GM18508 (cell line): Measurements from ENCODE around the gene TBXA2R.
"Not testable (repeated sequence)": the region's sequence is repeated elsewhere in the genome, so short reads cannot be mapped to it uniquely, and the experiment has no call there.

Source experiments
- ATAC-seq: cut with Tn5 transposase; IDR thresholded peaks from one replicate; pipeline ENCODE4 v1.9.1; 2021; ENCODE audit warnings: moderate number of reproducible peaks; ENCODE audit not compliant: insufficient read depth, unreplicated experiment

Gene TBXA2R

DNA sequence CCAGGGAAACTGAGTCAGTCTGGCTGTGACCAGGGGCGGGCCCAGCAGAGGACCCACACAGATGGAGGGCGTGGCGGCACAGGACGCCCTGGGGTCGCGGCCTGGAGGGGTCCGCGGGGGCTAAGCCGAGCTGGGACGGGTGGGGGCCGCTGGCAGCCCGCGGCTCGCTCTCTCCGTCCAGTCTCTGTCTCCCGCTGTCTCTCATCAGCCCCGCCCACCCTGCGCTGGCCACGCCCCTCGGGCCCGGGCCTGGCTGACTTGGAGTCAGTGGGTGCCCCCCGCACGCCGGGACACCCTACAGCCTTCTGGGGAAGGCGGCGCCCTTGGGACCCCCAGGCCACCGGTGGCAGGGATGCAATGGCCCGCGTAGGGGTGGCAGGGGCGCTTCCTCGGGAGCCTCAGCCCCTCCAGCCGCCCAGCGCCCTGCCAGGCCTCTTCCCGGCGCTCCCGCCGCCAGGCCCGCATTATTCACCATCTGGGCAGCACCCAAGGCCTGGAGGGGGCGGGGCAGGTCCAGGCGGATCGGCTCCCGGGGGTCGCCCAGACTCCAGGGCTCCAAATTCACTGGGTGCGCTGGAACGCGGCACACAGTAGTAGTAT, at the start of gene TBXA2R:
Gene TBXA2R, minus strand, starts transcription at position 186 of the 600 bp plus-strand sequence. CDS start 6,241 bp downstream, outside the sequence.
- ATAC-seq, result no peak

DNA sequence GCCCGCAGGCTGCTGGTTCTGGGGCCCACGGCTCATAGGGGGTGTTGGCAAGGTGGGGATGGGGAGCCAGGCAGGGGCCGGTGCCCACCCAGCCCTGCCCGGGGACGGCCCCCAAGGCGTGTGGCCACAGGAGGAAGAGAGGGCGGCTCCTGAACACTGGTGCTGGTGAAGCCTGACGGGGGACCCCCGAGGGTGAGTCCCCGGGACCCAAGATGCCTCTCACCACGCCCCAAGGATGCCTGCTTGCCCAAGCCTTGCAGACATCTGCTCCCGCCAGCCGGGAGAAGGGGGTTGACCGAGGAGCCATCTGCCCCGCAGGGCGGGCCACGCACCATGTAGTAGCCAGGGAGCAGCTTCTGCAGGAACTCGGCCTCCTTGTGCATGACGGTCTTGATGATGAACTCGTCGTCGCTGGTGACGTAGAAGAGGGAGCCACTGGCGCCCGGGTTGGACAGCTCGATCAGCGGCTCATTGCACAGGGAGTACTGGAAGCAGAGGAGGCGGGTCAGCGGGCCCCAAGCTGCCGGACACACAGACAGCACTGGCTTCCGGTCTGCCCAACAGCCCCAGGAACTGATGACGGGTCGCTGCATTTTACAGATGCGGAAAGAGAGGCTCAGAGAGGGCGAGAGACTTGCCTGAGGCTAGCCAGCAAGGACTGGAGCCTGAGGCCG, 49.5 kb upstream of the TBXA2R start:
- no peak for ATAC-seq

DNA sequence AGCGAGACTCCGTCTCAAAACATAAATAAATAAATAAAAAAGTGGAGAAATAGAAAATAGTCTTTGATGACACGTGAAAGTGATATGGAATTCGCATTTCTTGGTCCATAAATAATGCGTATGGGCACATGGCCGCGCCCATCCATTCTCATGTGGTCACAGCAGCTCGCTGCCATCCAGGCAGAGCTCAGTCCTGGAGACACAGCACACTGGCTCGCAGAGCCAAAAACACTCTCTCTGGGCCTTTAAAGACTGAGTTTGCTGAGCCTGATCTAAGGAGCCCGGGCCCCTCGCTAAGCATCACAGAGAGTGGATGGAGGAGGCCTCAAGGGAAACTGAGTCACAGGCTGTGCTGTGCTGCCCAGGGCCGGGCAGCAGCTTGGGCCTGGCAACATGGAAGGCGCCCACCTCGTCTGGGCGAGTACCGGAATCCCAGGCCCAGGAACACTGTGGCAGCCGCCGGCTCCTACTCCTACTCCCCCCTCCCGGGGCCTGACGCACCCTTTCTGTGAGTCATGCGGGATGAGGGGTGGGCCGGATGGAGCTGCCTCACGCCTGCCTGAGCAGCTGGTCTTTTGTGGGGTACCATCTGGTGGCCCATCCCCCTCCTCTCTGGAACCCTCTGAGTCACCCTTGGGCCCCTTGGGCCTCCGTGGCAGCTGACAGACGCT, 48.9 kb upstream of the TBXA2R start:
- ATAC-seq, result no peak

DNA sequence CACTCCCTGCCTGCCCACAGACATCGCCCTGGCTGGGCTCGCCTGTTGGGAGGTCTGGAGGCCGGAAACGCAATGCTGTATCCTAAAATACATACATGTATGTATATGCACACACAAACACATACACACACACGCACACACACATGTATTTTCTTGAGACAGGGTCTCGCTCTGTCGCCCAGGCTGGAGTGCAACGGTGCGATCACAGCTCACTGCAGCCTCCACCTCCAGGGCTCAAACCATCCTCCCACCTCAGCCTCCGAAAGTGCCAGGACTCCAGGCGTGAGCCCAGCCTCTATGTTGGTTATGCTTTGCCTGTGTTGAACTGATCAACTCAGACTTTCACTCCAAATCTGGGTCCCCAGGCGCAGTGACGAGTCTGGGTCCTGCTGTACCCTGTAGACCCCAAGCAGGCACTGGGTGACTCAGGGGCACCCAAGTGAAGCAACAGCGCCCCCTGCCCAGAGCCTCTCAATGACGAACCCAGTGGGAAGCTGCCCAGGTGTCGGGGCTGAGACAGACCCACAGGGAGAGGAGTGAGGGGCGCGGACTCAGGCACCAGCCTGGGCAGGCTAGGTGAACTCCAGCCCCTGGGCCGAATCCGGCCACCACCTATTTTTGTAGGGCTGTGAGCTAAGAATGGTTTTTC, 47.3 kb upstream of the TBXA2R start:
- no peak for ATAC-seq

DNA sequence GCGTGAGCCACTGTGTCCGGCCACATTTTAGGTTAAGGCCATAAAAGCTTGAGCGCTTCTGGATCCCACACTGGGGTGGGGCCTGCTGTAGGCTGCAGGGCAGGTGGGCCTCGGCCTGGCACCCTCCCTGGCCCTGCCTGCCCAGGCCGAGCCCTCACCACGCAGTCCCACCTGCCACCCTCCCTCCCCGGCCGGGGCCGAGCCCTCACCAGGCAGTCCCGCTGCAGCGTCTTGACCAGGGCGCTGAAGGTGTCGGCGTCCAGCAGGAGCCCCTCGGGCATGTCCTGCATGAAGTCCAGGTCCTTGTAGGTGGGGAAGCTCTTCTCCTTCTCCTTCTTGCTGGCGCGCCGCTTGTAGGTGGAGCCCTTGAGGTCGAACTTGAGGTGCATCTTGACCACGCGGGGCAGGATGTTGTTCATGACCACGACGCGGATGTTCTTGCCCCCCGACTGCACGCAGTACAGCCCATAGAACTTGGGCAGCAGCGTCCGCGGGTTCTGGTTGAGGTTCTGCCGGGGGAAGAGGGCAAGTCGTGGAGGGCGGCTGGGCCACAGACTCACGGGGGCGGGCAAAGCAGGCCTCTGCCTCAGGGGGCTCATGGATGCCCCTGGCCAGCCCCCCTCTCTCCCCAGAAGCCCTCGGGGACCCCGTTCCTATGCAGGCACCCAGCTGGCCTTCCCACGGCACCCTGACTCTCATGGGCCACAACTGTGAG, 46.6 kb upstream of the TBXA2R start:
- no peak for ATAC-seq

DNA sequence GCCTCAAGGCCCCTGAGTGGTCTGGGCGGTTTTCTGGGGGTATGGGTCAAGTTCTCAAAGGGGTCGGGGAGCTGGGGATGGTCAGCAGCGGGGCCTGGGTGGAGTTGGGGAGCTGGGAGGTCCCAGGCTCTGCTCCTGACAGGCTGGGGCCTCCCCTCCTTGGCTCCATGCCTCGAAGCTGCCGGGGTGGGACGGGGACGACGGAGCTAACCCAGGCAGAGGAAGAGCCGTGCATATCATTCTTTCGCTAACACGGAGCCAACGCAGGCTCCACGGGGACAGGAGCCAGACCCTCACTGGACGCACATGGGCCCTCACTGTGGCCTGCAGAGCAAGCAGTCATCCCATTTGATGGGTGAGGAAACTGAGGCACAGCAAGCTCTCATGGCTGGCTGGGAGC, 45.7 kb upstream of the TBXA2R start:
- ATAC-seq, result no peak

DNA sequence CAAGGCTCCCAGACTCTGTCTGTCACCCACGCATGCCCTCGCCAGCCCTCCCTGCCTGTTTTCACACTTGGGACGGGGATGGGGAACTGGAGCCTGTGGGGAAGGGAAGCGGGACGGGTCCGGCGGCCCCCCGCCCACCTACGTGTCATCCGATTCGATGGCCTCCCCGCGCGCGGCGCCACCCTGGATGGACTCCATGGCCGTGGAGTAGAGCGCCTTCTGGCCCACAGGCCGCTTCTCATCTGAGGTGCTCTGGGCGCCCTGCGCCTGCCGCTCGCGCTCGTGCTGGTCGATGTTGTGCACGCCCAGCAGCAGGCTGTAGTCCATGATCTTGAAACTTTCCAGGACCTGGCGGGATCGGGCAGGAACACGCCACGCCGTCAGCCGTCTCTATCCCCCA, 45.0 kb upstream of the TBXA2R start:
- no peak for ATAC-seq

DNA sequence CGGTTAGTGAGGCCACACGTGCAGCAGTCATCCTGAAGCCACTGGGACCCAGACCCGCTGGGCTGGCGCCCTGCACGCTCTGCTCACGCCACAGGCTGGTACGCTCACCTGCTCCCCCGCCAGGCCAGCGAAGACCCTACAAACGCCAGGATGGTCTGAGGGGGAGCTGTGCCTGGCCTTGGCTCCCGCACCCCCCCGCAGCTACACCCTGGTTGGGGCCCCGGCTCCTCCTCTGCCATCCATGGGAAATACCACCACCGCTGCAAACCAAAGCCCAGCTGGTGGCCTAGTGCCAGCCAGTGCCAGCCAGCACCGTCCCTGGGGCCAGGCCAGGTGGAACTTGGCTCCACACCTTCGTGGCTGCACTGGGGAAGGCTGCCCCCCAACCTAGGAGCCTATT, 43.2 kb upstream of the TBXA2R start:
- ATAC-seq, result no peak

DNA sequence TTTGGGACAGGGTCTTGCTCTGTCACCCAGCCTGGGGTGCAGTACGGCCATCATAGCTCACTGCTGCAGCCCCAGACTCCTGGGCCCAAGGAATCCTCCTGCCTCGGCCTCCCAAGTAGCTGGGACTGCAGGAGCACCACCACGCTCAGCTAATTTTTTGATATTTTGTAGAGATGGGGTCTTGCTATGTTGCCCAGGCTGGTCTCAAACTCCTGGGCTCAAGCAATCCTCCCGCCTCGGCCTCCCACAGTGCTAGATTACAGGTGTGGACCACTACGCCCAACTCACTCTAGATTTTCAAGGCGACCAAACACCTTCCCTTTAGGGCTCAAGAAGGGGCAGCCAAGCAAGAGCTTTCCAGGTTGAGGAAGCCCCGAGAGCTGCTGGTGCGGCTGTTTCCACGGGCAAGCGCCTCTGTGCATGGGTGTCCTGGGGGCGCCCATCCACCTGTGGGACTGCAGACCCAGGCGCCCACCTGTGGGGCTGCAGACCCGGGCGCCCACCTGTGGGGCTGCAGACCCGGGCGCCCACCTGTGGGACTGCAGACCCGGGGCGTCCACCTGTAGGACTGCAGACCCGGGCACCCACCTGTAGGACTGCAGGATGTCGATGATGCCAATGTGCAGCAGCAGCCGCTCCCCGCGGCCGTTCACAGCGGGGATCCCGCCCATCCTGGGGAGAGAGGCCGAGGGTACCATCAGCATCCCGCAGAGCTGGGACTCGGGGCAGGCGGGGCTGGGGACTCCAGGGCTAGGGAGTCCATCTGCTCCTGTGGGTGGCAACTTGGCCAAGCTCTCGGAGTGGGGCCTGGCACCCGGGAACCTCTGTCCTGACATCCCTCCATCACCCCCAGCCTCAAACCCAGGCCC, 41.6 kb upstream of the TBXA2R start:
- no peak for ATAC-seq

DNA sequence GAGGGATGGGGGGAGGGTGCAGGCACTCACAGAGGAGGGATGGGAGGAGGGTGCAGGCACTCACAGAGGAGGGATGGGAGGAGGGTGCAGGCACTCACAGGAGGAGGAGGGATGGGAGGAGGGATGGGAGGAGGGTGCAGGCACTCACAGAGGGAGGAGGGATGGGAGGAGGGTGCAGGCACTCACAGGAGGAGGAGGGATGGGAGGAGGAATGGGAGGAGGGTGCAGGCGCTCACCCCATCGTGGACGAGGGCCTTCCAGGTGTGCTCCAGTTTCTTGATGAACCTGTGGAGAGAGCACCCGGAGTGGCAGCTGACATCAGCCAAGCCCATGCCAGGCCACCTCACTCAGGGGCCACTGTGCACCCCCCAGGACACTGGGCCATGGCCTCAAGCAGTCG, 40.4 kb upstream of the TBXA2R start:
- ATAC-seq, result not testable (repeated sequence)

DNA sequence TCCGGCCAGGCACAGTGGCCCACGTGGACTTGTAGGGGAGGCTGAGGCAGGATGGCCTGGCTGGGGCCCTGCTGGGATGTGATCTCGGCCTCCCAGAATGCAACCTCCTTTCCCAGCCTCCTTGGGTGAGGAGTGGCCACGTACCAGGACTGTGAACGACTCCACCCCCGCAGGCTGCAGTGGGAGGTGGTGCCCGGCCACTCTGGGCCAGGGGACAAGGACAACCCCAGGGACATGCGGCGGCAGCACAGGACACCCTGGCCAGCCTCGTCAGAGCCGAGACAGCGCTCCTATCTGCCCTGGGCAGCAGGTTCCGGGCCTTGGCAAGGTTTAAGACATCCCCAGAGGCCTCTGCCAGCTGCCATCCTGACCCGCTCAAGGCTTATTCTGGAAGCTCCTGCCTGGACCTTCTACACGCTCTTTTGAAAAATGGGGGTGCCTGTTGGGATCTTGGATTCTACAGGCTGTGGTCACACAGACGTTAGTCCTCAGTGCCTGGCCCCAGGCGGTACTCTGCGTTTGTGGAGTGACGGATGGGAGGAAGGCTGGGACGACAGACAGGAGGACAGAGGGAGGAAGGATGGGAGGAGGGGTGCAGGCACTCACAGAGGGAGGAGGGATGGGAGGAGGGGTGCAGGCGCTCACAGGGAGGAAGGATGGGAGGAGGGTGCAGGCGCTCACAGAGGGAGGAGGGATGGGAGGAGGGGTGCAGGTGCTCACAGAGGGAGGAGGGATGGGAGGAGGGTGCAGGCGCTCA, 39.8 kb upstream of the TBXA2R start:
- ATAC-seq, result no peak

DNA sequence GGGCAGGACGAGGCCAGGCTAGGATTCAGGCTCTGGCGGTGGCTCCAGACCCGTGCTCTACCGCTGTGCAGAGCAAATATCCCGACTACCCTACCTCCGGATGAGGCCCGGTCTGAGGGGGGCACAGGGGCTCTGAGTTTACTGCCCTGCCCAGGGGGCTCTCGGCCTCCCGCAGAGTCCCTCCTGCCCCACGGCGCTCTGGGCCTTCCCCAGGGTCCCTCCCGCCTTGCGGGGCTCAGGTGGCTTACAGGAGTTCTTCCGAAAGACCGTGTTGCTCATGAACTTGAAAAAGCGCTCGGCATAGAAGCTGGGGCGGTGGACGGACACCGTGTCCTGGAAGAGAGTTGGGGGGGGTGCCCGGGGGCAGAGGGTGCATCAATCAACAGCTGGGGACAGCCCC, 39.1 kb upstream of the TBXA2R start:
- no peak for ATAC-seq

DNA sequence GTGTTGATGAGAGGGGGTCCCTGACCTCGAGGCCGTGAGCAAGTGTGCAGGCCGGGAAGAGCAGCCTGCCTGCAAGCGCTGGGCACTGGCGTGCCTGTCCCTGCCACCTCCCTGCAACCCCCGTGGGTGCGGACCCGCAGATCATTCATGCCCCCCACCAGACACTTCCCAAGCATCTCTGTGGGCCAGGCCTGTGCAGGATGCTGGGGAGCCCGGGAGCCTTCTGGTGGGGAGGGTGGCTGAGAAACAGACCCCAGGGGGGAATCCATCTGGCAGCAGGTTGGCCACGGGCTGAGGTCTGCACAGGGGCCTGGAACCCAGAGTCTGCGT, 38.4 kb upstream of the TBXA2R start:
- no peak for ATAC-seq

DNA sequence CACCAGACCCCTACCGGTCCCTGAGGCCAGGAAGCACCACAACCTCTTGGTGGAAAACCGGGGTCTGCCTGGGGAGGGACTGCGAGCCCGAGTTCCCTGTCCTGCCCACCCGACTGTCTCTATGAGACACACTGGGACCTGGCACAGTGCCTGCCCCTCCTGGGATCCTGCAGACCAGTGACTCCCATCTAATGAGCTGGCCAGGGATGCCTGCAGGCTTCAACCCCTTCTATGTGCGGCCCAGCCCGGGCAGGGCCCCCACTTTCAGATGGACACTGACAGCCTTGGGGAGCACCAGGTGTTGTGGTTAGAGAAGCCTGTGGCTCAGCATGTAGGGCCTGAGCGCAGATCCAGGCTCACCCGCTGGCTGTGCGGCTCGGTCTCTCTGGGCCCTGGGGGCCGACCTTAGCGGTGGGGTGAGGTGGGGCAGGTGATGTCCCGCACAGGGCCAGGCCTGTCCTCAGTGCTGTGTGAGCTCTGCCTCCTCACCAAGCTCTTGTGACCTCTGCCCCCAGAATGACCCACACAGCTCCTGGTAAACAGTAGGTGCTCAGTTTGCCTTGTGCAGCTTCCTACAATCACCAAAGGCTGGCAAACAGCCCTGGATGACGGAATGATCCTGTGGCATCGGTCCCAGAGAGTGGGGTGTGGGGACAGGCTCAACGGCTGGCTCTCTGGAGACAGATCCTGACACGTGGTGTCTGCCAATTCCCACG, 37.8 kb upstream of the TBXA2R start:
- ATAC-seq, result no peak

DNA sequence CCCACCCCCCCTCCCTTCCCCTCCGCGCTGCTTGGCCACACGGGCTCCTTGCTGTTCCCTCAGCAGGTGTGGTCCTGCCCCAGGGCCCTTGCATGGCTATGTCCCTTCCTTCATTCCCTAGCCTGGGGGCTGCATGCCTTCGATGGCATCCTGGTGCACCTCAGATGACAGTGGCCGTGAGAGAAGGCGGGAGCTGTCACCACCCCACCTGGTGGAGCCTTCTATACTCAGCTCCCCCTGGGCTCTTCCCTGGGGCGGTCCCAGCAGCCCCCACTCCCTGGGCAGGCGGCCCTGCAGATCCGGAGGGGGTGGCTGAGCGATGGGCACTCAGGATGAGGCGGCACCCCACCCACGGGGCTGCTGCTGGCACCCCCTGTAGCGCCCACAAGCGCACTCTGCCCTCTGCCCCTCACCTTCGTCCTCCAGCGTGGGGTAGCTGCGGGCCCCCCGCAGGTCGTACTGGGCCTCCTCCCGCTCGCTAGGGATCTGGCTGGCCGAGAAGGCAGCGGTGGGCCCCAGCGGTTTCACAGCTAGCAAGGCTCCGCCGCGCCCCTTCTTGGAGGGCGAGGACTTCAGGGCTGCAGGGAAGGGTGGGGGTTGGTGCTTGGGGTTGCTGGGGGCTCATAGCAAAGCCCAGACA, 37.1 kb upstream of the TBXA2R start:
- ATAC-seq, result no peak

DNA sequence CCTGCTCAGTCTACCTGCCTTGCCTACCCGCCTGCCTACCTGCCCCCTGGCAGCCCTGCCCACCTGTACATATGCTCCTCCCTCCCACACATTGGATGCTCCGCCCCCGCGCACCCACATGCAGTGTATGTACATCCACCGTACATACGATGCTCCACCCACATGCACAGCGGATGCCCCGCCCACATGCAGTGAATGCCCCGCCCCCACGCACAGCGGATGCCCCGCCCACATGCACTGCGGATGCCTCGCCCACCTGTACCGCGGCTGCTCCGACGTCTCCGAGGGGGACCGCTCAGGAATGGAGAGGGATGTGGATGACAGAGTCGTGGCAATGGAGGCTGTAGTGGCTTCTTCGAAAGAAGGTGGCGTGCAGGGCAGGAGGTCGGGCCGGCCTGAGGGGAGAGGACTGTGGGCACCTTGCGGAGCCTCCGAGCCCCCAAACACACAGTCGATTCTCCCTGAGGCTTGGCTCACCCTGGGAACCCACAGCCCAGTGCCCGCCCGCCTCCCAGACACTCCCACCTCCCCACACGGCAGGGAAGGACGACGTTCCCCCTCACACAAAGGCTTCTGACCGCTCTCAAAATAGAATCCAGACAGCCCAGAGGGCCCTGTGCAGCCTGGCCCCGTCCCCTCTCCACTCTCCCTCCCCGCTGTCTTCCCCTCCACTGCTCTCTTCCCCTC, 36.5 kb upstream of the TBXA2R start:
- ATAC-seq, result no peak

DNA sequence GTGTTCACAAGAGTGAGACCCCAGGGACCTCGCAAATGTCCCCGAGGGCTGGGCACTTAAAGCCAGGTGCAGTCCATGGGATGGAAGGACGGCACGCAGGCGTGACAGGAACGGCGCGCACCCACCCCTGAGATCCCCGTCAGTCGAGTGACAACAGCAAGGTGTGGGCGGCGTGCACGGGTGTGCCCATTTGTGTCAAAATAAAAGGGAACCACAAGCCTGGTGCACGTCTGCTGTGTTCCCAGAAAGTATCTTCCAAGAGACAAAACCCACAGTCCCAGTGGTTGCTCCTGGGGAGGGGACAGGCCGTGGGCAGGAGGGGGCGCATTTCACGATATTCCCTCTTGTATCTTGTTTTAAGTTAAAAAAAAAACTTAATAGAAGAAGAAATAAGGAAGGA, 35.6 kb upstream of the TBXA2R start:
- no peak for ATAC-seq
